Cardiac septum (tissue), 1 donor: Measurements from ENCODE around the gene KCTD21. TPM values are rescaled to one million over a fixed set of nuclear protein-coding genes. Genes with fewer than 3 reads are reported as not detected.

Experiments
- total RNA-seq: library from RNA; stranded (reverse); fragmentation: NEBNext Ultra II Directional; extraction: Animal tissue kit (Norgen Biotek cat#: 25700); gene quantifications from one replicate; pipeline ENCODE4 v1.2.1, GENCODE V29; 2021
- donor health status: DM: no; HTN: no; CAD: no.

KCTD21 gene
- total RNA-seq, 1 donor from 2014 or later = 8.5 TPM

Other genes starting within 250 kb of the KCTD21 start
- 19.3 TPM for gene INTS4, start 194.0 kb downstream of the KCTD21 start, total RNA-seq
- 0.13 TPM for gene KCTD14, start 165.3 kb downstream of the KCTD21 start, total RNA-seq
- gene THRSP, start 124.8 kb downstream of the KCTD21 start, total RNA-seq = 2.0 TPM
- 225 TPM for gene NDUFC2, start 108.8 kb downstream of the KCTD21 start, total RNA-seq
- 15.4 TPM for gene ALG8, start 49.0 kb downstream of the KCTD21 start, total RNA-seq
- gene USP35, start 293 bp upstream of the KCTD21 start, total RNA-seq = 8.9 TPM
- gene GAB2, start 229.2 kb upstream of the KCTD21 start, total RNA-seq = 42.9 TPM